Liver (tissue), 3 donors: Measurements from ENCODE around the gene TMEM106B.

Source experiments
- NR2F2 ChIP-seq: IDR thresholded peaks from 2 replicates; pipeline ENCODE4 v1.6.1; 2016; ENCODE audit warnings: antibody characterized with exemption
- TF ChIP-seq, protein P1 (sequence below): fragments of 150-350 bp; IDR thresholded peaks from 2 replicates; pipeline ENCODE4 v1.5.1; 2017; ENCODE audit warnings: improper control_type of control experiment, low read depth, low read length; ENCODE audit not compliant: missing input control
- donor health status: healthy.
- donor health status: healthy.

DNA sequence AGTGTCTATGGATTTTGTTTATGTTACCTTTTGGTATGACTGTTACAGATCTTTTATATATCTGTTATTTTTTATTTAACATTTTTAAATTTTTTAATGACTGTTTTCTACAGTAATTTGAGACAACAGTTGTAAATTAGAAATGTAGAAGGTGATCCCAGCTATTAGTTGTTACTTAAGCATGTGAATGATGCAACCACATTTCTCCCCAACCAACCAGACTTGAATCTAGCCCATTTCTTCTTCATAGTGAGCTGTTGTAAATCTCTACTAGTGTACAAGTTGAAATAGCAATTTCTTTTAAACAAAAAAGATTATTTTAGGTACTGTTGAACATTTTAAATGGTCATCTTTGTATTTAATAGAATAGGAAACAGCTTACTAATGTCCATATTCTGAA, 18.0 kb downstream of the TMEM106B start:
- TF ChIP-seq, protein P1, sequence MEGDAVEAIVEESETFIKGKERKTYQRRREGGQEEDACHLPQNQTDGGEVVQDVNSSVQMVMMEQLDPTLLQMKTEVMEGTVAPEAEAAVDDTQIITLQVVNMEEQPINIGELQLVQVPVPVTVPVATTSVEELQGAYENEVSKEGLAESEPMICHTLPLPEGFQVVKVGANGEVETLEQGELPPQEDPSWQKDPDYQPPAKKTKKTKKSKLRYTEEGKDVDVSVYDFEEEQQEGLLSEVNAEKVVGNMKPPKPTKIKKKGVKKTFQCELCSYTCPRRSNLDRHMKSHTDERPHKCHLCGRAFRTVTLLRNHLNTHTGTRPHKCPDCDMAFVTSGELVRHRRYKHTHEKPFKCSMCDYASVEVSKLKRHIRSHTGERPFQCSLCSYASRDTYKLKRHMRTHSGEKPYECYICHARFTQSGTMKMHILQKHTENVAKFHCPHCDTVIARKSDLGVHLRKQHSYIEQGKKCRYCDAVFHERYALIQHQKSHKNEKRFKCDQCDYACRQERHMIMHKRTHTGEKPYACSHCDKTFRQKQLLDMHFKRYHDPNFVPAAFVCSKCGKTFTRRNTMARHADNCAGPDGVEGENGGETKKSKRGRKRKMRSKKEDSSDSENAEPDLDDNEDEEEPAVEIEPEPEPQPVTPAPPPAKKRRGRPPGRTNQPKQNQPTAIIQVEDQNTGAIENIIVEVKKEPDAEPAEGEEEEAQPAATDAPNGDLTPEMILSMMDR = no peak
- TF ChIP-seq NR2F2 = no peak
